Measurements from ENCODE around the gene STYXL2. TPM values are rescaled to one million over a fixed set of nuclear protein-coding genes. Genes with fewer than 3 reads are reported as not detected.

STYXL2 gene
- total RNA-seq, 1 donor = not detected

GRCh38 chr1:167120899-167121298, 27.0 kb downstream of the STYXL2 start:
- no peak for DNase-seq (ENCODE audit: low read depth)
- no peak overlapping the region for H3K4me3 ChIP-seq (ENCODE audit: low read depth, low read length)
- TF ChIP-seq, protein P1, sequence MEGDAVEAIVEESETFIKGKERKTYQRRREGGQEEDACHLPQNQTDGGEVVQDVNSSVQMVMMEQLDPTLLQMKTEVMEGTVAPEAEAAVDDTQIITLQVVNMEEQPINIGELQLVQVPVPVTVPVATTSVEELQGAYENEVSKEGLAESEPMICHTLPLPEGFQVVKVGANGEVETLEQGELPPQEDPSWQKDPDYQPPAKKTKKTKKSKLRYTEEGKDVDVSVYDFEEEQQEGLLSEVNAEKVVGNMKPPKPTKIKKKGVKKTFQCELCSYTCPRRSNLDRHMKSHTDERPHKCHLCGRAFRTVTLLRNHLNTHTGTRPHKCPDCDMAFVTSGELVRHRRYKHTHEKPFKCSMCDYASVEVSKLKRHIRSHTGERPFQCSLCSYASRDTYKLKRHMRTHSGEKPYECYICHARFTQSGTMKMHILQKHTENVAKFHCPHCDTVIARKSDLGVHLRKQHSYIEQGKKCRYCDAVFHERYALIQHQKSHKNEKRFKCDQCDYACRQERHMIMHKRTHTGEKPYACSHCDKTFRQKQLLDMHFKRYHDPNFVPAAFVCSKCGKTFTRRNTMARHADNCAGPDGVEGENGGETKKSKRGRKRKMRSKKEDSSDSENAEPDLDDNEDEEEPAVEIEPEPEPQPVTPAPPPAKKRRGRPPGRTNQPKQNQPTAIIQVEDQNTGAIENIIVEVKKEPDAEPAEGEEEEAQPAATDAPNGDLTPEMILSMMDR (IDR thresholded peaks at IDR 0.05; ENCODE audit: insufficient read depth, low read depth, low read length) = no peak

DNA sequence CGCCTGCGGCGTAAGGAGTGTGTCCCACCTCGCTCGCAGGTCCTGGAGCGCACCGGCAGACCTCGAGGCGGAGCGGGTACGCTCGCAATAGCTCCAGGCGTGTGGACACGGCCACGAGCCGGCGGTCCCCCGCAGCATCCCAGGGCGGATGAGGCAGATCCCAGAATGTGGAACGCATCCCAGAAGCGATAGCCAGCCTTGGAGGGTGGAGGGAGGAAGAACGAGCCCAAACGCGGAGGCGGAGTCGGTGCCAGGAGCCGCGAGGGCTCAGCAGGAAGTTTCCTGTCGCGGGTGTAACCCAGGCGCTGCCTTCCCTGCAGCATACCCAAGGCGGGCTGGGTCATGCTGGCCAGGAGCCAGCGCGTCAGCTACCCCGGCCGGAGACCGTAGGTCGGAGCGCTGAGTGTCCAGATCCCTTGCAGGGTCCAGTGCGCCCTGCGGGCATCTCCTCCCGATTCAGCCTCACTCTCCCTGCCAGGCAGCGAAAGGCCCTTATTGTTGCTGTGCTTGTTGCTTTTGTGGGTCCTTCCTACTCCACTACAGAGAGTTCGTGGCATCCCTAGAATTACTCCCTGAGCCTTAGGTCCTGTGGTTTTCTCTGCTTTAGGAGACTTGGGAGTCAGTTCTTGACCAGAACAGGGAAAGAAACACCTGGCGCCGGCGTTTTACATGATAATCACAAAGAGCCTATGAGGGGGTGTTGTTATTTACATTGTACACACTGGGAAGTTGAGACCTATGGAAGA, 27.7 kb downstream of the STYXL2 start:
- H3K4me3 ChIP-seq (ENCODE audit: low read depth, low read length) = peak overlapping the region; percentile 32
- TF ChIP-seq, protein P1 (IDR thresholded peaks at IDR 0.05; ENCODE audit: insufficient read depth, low read depth, low read length) = no peak
- DNase-seq (ENCODE audit: low read depth) = no peak

DNA sequence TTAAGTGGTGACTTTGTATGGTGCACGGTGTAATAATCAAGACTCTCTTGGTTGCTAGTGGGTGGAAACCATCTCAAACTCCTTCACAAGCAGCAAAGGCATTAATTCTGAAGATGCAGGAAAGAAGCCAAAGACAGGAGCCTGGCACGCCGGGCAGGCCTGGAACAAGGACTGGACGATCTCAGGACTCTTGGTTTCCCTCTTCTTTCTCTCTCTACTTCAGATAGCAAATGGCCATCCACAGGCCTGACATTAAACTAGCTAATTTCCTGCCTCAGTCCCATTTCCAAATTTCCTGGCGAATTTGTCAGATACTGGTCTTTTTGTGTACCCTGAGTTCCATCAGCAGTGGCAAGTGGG, 28.2 kb downstream of the STYXL2 start:
- no peak for DNase-seq (ENCODE audit: low read depth)

DNA sequence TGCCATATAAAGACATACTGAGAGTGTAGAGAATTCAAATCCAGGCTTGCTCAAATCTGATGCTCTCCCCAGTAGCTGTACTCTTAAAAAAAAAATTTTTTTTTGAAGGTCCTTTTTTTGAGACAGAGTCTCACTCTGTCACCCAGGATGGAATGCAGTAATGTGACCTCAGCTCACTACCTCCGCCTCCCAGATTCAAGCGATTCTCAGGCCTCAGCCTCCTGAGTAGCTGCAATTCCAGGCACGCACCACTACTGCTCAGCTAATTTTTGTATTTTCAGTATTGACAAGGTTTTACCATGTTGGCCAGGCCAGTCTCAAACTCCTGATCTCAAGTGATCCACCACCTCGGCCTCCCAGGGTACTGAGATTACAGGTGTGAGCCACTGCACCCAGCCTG, 28.7 kb downstream of the STYXL2 start:
- no peak overlapping the region for H3K4me3 ChIP-seq (ENCODE audit: low read depth, low read length)
- no peak for DNase-seq (ENCODE audit: low read depth)
- TF ChIP-seq, protein P1 (IDR thresholded peaks at IDR 0.05; ENCODE audit: insufficient read depth, low read depth, low read length) = no peak

More for the DNA sequence above, 28.2 kb downstream of the STYXL2 start:
- no peak overlapping the region for H3K4me3 ChIP-seq (ENCODE audit: low read depth, low read length)
- TF ChIP-seq, protein P1 (IDR thresholded peaks at IDR 0.05; ENCODE audit: insufficient read depth, low read depth, low read length) = no peak

DNA sequence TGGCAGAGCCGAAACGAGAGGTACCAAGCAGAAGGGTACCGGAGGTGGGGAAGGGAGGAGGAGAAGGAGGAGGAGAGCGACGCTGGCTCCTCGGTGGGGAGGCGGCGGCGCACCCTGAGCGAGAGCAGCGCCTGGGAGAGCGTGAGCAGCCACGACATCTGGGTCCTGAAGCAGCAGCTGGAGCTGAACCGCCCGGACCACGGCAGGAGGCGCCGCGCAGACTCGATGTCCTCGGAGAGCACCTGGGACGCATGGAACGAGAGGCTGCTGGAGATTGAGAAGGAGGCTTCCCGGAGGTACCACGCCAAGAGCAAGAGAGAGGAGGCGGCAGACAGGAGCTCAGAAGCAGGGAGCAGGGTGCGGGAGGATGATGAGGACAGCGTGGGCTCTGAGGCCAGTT, 32.4 kb downstream of the STYXL2 start:
- no peak overlapping the region for H3K4me3 ChIP-seq (ENCODE audit: low read depth, low read length)
- TF ChIP-seq, protein P1 (IDR thresholded peaks at IDR 0.05; ENCODE audit: insufficient read depth, low read depth, low read length) = no peak
- DNase-seq (ENCODE audit: low read depth) = no peak

DNA sequence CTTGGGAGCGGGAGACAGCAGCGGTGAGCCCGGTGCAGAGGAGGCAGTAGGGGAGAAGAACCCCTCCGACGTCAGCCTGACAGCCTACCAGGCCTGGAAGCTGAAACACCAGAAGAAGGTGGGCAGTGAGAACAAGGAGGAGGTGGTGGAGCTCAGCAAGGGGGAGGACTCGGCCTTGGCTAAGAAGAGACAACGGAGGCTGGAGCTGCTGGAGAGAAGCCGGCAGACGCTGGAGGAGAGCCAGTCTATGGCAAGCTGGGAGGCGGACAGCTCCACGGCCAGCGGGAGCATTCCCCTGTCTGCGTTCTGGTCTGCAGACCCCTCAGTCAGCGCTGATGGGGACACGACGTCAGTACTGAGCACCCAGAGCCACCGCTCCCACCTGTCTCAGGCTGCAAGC, 32.9 kb downstream of the STYXL2 start:
- TF ChIP-seq, protein P1 (IDR thresholded peaks at IDR 0.05; ENCODE audit: insufficient read depth, low read depth, low read length) = no peak
- DNase-seq (ENCODE audit: low read depth) = no peak
- H3K4me3 ChIP-seq (ENCODE audit: low read depth, low read length) = no peak overlapping the region

DNA sequence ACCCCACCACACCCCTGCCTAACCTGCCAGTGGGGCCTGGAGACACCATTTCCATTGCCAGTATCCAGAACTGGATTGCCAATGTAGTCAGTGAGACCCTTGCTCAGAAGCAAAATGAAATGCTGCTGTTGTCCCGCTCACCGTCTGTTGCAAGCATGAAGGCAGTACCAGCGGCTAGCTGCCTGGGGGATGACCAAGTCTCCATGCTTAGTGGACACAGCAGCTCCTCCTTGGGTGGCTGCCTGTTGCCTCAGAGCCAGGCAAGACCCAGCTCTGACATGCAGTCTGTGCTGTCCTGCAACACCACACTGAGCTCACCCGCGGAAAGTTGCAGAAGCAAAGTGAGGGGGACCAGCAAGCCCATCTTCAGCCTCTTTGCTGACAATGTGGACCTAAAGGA, 33.4 kb downstream of the STYXL2 start:
- TF ChIP-seq, protein P1 (IDR thresholded peaks at IDR 0.05; ENCODE audit: insufficient read depth, low read depth, low read length) = no peak
- DNase-seq (ENCODE audit: low read depth) = no peak
- H3K4me3 ChIP-seq (ENCODE audit: low read depth, low read length) = no peak overlapping the region
